ENCODE results near the gene BCAS1. TPM values are rescaled to one million over a fixed set of nuclear protein-coding genes. Genes with fewer than 3 reads are reported as not detected.

BCAS1 gene
- total RNA-seq, 4 donors from 2014 or later: 0.32 TPM; not detected in 3

DNA sequence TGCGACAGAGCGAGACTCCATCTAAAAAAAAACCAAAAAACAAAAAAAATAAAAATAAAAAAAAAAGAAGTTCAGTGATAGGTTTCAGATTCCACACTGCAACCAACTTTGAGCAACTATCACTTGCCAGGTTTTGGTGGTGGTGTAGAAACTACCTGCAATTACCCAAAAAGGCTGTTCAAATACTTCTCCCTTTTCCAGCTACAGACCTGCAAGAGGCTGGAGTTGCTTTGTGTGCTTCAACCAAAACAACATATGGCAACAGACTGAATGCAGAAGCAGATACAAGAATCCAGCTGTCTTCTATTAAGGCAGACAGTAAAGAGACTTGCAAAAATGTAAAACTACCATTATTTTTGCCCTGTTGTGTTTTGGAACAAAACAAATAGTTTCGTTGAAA lies 9.3 kb upstream of the BCAS1 start:
- H3K4me1 ChIP-seq: no peaks in the 10 kb centered on the region
- TF ChIP-seq, protein P1, sequence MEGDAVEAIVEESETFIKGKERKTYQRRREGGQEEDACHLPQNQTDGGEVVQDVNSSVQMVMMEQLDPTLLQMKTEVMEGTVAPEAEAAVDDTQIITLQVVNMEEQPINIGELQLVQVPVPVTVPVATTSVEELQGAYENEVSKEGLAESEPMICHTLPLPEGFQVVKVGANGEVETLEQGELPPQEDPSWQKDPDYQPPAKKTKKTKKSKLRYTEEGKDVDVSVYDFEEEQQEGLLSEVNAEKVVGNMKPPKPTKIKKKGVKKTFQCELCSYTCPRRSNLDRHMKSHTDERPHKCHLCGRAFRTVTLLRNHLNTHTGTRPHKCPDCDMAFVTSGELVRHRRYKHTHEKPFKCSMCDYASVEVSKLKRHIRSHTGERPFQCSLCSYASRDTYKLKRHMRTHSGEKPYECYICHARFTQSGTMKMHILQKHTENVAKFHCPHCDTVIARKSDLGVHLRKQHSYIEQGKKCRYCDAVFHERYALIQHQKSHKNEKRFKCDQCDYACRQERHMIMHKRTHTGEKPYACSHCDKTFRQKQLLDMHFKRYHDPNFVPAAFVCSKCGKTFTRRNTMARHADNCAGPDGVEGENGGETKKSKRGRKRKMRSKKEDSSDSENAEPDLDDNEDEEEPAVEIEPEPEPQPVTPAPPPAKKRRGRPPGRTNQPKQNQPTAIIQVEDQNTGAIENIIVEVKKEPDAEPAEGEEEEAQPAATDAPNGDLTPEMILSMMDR (IDR thresholded peaks at IDR 0.05 in 4 of 5, conservative IDR thresholded peaks at IDR 0.05 in 1 of 5): no peak
- no peak for TF ChIP-seq POLR2A (IDR thresholded peaks at IDR 0.05)
- intact Hi-C loops (cut with DNase I; ENCODE audit: low total_unique reads): no loop called here
- no peak overlapping the region for H3K4me3 ChIP-seq
- DNase-seq (no peak), ATAC-seq (no peak)
- H3K36me3 ChIP-seq: no peaks in the 10 kb centered on the region
- no peak overlapping the region for H3K27ac ChIP-seq
- H3K9me3 ChIP-seq: no peaks in the 10 kb centered on the region
- H3K27me3 ChIP-seq: no peaks in the 10 kb centered on the region
- in situ Hi-C loops (cut with MboI; ENCODE audit: low sequenced_read_pairs in 4 of 4): no loop called here

DNA sequence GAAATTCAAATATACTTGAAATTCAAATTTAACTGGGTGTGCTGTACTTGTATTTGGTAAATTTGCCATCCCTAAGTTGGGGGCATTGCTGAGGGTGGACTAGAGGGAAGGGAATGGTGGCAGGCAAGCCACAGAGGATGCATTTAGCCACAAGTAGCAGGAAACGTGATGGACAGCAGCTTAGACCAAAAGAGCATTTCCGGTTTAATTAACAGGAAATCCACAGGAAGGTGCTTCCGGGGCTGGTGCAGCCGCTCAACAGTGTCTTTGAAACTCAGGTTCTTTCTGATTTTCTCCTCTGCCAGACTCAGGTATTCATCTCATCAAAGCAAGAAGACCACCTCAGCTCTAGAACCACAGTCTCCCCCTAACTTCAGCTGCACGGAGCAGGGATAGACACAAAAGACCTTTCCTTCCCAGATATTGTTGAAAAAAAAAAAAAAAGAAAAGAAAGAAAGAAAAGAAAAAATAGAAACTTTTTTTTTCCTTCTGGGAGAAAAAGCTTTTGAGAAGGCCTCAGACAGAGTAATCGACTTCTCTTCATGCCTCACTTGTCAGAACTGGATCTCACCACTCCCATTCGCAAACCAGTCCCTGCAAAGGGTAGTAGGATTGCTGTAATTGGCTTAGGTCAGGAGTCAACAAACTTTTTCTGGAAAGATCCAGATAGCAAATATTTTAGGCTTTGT lies 8.0 kb upstream of the BCAS1 start:
- H3K4me3 ChIP-seq: no peak overlapping the region
- no peak for TF ChIP-seq POLR2A (IDR thresholded peaks at IDR 0.05)
- TF ChIP-seq, protein P1 (IDR thresholded peaks at IDR 0.05 in 4 of 5, conservative IDR thresholded peaks at IDR 0.05 in 1 of 5): no peak
- no peaks in the 10 kb centered on the region for H3K27me3 ChIP-seq
- H3K9me3 ChIP-seq: no peaks in the 10 kb centered on the region
- H3K4me1 ChIP-seq: no peaks in the 10 kb centered on the region
- no peak overlapping the region for H3K27ac ChIP-seq
- DNase-seq (no peak), ATAC-seq (no peak)
- no peaks in the 10 kb centered on the region for H3K36me3 ChIP-seq
- in situ Hi-C loops (cut with MboI; ENCODE audit: low sequenced_read_pairs in 4 of 4) (no loop called here), intact Hi-C loops (cut with DNase I; ENCODE audit: low total_unique reads) (no loop called here)

DNA sequence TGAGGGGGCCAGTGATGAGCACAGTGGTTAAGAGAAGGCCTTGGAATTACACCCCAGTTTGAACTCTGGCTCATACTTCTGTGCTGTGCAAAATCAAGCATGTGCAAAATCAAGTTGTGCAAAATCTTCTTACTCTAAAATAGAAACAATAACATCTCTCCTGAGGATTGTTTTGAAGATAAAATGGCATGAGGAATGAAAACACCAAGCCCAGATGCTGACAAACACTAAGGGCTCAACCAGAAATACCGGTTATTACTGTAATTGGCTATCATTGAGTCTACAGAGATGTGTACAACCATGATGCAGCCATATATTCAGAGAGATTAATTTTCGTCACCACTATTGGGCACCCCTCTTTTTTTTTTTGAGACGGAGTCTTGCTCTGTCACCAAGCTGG lies 5.9 kb upstream of the BCAS1 start:
- H3K4me1 ChIP-seq: no peaks in the 10 kb centered on the region
- TF ChIP-seq POLR2A (IDR thresholded peaks at IDR 0.05): no peak
- TF ChIP-seq, protein P1 (IDR thresholded peaks at IDR 0.05 in 4 of 5, conservative IDR thresholded peaks at IDR 0.05 in 1 of 5): no peak

DNA sequence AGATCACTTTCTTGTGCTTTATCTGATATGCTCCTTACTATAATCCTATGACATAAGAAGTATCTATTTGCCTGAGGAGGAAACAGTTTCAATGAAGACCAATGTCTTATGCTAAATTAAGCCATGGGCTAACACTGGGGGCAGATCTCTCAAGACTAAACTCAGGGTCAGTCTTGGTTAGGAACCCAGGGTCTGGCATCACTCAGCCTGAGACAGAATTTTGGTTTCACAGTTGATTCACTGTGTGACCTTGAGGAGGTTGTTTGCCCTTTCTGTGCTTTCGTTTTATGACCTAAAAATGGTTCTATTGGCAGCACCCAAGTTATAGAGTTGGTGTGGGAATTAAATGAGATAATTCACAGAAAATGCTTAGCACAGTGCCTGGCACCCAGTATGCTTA lies 4.9 kb upstream of the BCAS1 start:
- no peaks in the 10 kb centered on the region for H3K27me3 ChIP-seq
- DNase-seq: no peak
- in situ Hi-C loops (cut with MboI; ENCODE audit: low sequenced_read_pairs in 4 of 4): no loop called here
- intact Hi-C loops (cut with DNase I; ENCODE audit: low total_unique reads): no loop called here
- no peak overlapping the region for H3K27ac ChIP-seq
- no peaks in the 10 kb centered on the region for H3K4me1 ChIP-seq
- no peak for ATAC-seq
- H3K9me3 ChIP-seq: no peaks in the 10 kb centered on the region
- TF ChIP-seq, protein P1 (IDR thresholded peaks at IDR 0.05 in 4 of 5, conservative IDR thresholded peaks at IDR 0.05 in 1 of 5): no peak
- no peak for TF ChIP-seq POLR2A (IDR thresholded peaks at IDR 0.05)
- H3K4me3 ChIP-seq: no peak overlapping the region
- H3K36me3 ChIP-seq: no peaks in the 10 kb centered on the region

More for the DNA sequence above, 5.9 kb upstream of the BCAS1 start:
- Histone ChIP-seq H3K27ac (no peak overlapping the region), H3K36me3 (no peaks in the 10 kb centered on the region), H3K9me3 (no peaks in the 10 kb centered on the region), H3K27me3 (no peaks in the 10 kb centered on the region), H3K4me3 (no peak overlapping the region)
- DNase-seq (no peak), ATAC-seq (no peak)
- in situ Hi-C loops (cut with MboI; ENCODE audit: low sequenced_read_pairs in 4 of 4) (no loop called here), intact Hi-C loops (cut with DNase I; ENCODE audit: low total_unique reads) (no loop called here)

DNA sequence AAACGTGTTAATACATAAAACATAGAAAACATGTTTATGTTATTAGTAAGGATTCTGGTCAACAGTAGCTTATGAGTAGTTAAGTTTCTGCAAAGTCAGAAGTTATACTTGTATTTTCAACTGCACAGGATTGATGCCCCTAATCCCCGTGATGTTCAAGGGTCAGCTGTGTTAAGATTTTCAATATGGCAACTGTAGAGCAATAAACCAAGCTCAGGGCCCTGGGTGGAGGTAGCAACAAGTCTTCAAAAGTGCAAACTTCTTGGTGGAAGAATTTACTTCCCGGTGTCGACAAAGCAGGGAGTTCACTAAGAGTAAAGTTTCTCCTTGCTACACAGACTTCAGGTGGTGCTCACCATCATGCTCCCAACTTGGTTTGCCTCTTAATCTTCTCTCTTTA lies 4.1 kb upstream of the BCAS1 start:
- TF ChIP-seq, protein P1 (IDR thresholded peaks at IDR 0.05 in 4 of 5, conservative IDR thresholded peaks at IDR 0.05 in 1 of 5): no peak
- no peak for TF ChIP-seq POLR2A (IDR thresholded peaks at IDR 0.05)
- no peaks in the 10 kb centered on the region for H3K36me3 ChIP-seq
- H3K27ac ChIP-seq: no peak overlapping the region
- no peaks in the 10 kb centered on the region for H3K4me1 ChIP-seq
- in situ Hi-C loops (cut with MboI; ENCODE audit: low sequenced_read_pairs in 4 of 4) (loop anchor here in 1 of 4 donors (25.0 kb wide), 1 partner anchor 512 kb away; no protein-coding TSS in a partner anchor), intact Hi-C loops (cut with DNase I; ENCODE audit: low total_unique reads) (no loop called here)
- DNase-seq (no peak), ATAC-seq (no peak)
- no peak overlapping the region for H3K4me3 ChIP-seq
- no peaks in the 10 kb centered on the region for H3K9me3 ChIP-seq
- no peaks in the 10 kb centered on the region for H3K27me3 ChIP-seq
